Measurements from ENCODE around the gene HOXB3. TPM values are rescaled to one million over a fixed set of nuclear protein-coding genes. Genes with fewer than 3 reads are reported as not detected.
"Not testable (repeated sequence)": the region's sequence is repeated elsewhere in the genome, so short reads cannot be mapped to it uniquely, and the experiment has no call there.

The HOXB3 gene
- total and polyA plus RNA-seq, 2 of the 13 experiments (the other 11 are each of a cell fraction or from before 2014, with no cell fraction given) = not detected

GRCh38 chr17:48537316-48537715 lies 52.7 kb downstream of the HOXB3 start:
- ChIA-PET POLR2A (no interaction called here), CTCF (ENCODE audit: low intra/inter-chr PET ratio, low total read pairs) (no interaction called here)
- Histone ChIP-seq H3K79me2 (ENCODE audit: insufficient read depth, low read length) (no peaks in the 10 kb centered on the region), H3K36me3 (replicated peaks in 1 of 2; ENCODE audit: control insufficient read depth in 1 of 2, insufficient read depth in 2 of 2, low read length in 2 of 2) (no peaks in the 10 kb centered on the region), H3K9ac (ENCODE audit: insufficient read depth, low read depth, low read length) (no peak overlapping the region), H3K27ac (ENCODE audit: extremely low read length, insufficient read depth, low read length) (no peak overlapping the region), H3K4me1 (ENCODE audit: insufficient read depth, low read length) (no peaks in the 10 kb centered on the region), H3K4me3 (replicated peaks in 1 of 3; ENCODE audit: insufficient read depth in 1 of 3, low read depth in 2 of 3, low read length in 3 of 3) (no peak overlapping the region), H4K20me1 (ENCODE audit: insufficient read depth, low read length) (no peaks in the 10 kb centered on the region), H3K27me3 (ENCODE audit: control insufficient read depth in 1 of 2, insufficient read depth in 2 of 2, low read length in 2 of 2) (peaks cover 0 to 40% of the 10 kb centered on the region in 2 experiments), H3K9me3 (ENCODE audit: low read length) (no peaks in the 10 kb centered on the region), H3K4me2 (ENCODE audit: low read depth, low read length) (no peak overlapping the region), H2AFZ (ENCODE audit: low read length) (no peak overlapping the region)
- in situ Hi-C loops (cut with HindIII; ENCODE audit: extremely low pct_ligation_motif_present, low pct_unique_long_range_greater_than_20kb) (no loop called here), intact Hi-C loops (cut with micrococcal nuclease; ENCODE audit: unreplicated experiment) (no loop called here)
- 50% methylated on average over 3 of the region's 3 CpGs for WGBS (ENCODE audit: low lambda C conversion rate)
- no peak for FAIRE-seq
- TF ChIP-seq NFKB2 (CRISPR knock-in tag; IDR thresholded peaks at IDR 0.05; ENCODE audit: borderline replicate concordance) (no peak), NRL (CRISPR knock-in tag; IDR thresholded peaks at IDR 0.05; ENCODE audit: borderline replicate concordance) (no peak), ZHX1 (CRISPR knock-in tag; IDR thresholded peaks at IDR 0.05; ENCODE audit: low read depth) (no peak), ATF3 (CRISPR knock-in tag; IDR thresholded peaks at IDR 0.05) (no peak), NCOA1 (CRISPR knock-in tag; IDR thresholded peaks at IDR 0.05) (no peak), ZNF510 (CRISPR knock-in tag; IDR thresholded peaks at IDR 0.05; ENCODE audit: low read depth) (no peak)
- no TSS peak for BruUV-seq (replicated peaks)
- no peak for ATAC-seq
- DNase-seq (ENCODE audit: low spot score) = no peak

- CTCF ChIA-PET (ENCODE audit: low intra/inter-chr PET ratio, low total read pairs); H2AFZ ChIP-seq (ENCODE audit: low read length); H3K9ac ChIP-seq (ENCODE audit: insufficient read depth, low read depth, low read length); H3K4me3 ChIP-seq (replicated peaks in 1 of 3; ENCODE audit: insufficient read depth in 1 of 3, low read depth in 2 of 3, low read length in 3 of 3); H3K27ac ChIP-seq (ENCODE audit: extremely low read length, insufficient read depth, low read length); H4K20me1 ChIP-seq (ENCODE audit: insufficient read depth, low read length); H3K4me1 ChIP-seq (ENCODE audit: insufficient read depth, low read length); H3K36me3 ChIP-seq (replicated peaks in 1 of 2; ENCODE audit: control insufficient read depth in 1 of 2, insufficient read depth in 2 of 2, low read length in 2 of 2); POLR2A ChIA-PET; FAIRE-seq; intact Hi-C loops (cut with micrococcal nuclease; ENCODE audit: unreplicated experiment); BruUV-seq (replicated peaks); ATAC-seq; in situ Hi-C loops (cut with HindIII; ENCODE audit: extremely low pct_ligation_motif_present, low pct_unique_long_range_greater_than_20kb); DNase-seq (ENCODE audit: low spot score); H3K9me3 ChIP-seq (ENCODE audit: low read length); H3K4me2 ChIP-seq (ENCODE audit: low read depth, low read length); H3K79me2 ChIP-seq (ENCODE audit: insufficient read depth, low read length): not testable (repeated sequence)
- H3K27me3 ChIP-seq (ENCODE audit: control insufficient read depth in 1 of 2, insufficient read depth in 2 of 2, low read length in 2 of 2) = peaks cover 0 to 40% of the 10 kb centered on the region in 2 experiments
- 13% methylated on average over 9 of the region's 9 CpGs for WGBS (ENCODE audit: low lambda C conversion rate)
Observed at GRCh38 chr17:48535793-48536559, 54.1 kb downstream of the HOXB3 start.
